GM12872 (cell line): ENCODE data around the gene PLSCR1.

ENCODE experiments used
- CTCF ChIP-seq: IDR thresholded peaks from 3 replicates; pipeline ENCODE4 v1.5.1; 2011; ENCODE audit warnings: low read depth, mild to moderate bottlenecking, low read length, moderate library complexity; ENCODE audit not compliant: insufficient read depth

Gene PLSCR1

GRCh38 chr3:146547235-146547835, 2.9 kb upstream of the PLSCR1 start:
- TF ChIP-seq CTCF, result no peak

GRCh38 chr3:146546366-146546965, 2.1 kb upstream of the PLSCR1 start:
- no peak for TF ChIP-seq CTCF

GRCh38 chr3:146544929-146545528, 622 bp upstream of the PLSCR1 start:
- no peak for TF ChIP-seq CTCF

GRCh38 chr3:146543461-146544001, 876 bp downstream of the PLSCR1 start:
- no peak for TF ChIP-seq CTCF

GRCh38 chr3:146542978-146543377, 1.4 kb downstream of the PLSCR1 start:
- TF ChIP-seq CTCF, result no peak

GRCh38 chr3:146542179-146542578, 2.2 kb downstream of the PLSCR1 start:
- no peak for TF ChIP-seq CTCF

GRCh38 chr3:146540978-146541377, 3.4 kb downstream of the PLSCR1 start:
- TF ChIP-seq CTCF, result no peak
